Mammary epithelial cell (primary cell): ENCODE data around the gene COMMD2.

Experiments
- CTCF ChIP-seq, 2 donors: IDR thresholded peaks in 1 of 2; conservative IDR thresholded peaks in 1 of 2; 2 replicates each; pipeline ENCODE4 v1.5.1; 2011 to 2012; ENCODE audit warnings: inconsistent platforms in 2 of 2, low read length in 2 of 2, mild to moderate bottlenecking in 2 of 2, control low read depth in 1 of 2, low read depth in 1 of 2; ENCODE audit not compliant: insufficient read depth in 1 of 2; ENCODE audit errors: extremely low read depth in 1 of 2
- EZH2 ChIP-seq: IDR thresholded peaks from 2 replicates; pipeline ENCODE4 v1.6.1; 2012; ENCODE audit warnings: low read length, inconsistent platforms, borderline replicate concordance

GRCh38 chr3:149777414-149778214, 25.3 kb upstream of the COMMD2 start:
- TF ChIP-seq CTCF (conservative IDR thresholded peaks at IDR 0.05 in 1 of 2, IDR thresholded peaks at IDR 0.05 in 1 of 2; ENCODE audit: extremely low read depth in 1 of 2, insufficient read depth in 1 of 2, low read depth in 1 of 2, low read length in 2 of 2) = no peak
- no peak for TF ChIP-seq EZH2
